HG03159 (cell line): Measurements from ENCODE around the gene HLTF.

Experiments used
- ATAC-seq: cut with Tn5 transposase; IDR thresholded peaks from one replicate; pipeline ENCODE4 v1.9.1; 2021; ENCODE audit warnings: mild to moderate bottlenecking, moderate library complexity; ENCODE audit not compliant: unreplicated experiment

Gene HLTF

DNA sequence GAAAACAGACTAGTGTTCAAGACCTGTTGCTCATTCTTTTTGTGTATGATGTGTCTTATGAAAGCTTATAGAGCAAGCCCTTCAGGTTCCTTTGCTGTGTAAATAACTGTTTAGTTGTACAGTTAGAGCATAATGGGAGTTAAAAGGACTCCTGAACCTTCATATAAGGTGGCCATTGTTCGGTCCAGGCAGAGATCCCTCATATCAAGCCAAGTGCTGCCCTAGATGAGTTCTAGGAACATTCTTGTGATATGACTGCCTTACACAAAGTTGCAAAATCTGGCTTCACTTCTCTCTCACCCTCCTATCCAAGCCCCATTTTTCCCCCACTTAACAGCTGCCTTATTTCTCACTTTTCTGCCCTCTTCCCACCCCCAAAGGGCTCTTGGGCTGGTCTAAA is 68.1 kb downstream of the HLTF start:
- ATAC-seq: no peak

DNA sequence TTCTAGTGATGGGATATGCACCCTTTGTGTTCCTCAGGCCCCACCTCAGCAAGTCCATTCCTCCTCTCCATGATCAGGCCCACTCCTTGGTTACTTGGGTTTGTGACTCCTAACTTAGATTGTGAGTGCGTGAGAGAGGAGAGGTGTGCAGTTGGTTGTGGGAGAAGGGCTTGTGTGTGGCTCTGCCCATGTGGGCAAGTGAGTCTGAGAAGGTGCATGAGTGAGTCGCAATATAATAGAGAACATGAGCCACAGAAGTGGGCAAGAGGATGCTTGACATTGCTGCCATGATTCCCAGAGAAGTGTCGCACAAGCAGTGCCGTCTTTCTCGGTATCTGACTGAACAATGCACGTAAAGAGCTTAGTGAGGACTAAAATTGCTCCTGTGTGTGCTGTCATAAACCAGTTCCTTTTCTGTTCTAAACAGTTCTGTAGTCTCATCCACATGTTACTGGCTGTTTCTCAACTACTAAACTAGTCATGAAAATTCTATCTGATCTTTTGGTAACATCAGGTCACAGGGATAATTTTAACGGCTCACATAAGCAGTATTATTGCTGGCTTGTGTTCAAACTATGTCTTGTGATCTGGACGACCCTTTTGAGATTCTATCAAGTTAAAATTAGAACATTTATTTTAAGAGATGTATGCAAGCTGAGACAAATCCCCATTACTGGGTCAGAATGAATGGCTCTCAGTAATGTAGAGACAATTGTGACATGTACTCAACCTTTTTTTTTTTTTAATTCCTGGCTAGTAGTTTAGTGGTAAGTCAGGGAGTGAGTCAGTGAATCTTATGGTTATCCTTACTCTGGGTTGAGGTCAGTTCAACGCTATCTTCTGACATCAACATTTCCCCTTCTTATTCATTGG is 69.4 kb downstream of the HLTF start:
- no peak for ATAC-seq

DNA sequence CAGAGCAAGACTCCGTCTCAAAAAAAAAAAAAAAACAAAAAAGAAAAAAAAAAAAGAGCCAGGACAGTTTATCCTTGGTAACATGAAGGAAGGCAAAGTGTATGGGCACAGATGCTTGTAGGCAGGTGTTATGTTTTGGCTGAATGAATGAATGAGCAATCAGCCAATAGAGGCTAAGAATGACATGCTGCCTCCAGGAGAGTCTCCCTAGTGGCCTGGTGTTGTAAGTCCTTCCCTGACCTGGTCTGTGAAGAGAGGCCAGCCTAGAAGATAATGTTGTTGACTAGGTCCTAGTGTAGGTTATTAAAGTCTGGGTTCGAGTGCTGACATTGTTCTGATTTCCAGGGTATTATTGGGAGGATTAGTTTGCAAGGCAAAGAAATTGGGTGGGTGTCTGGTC is 70.1 kb downstream of the HLTF start:
- no peak for ATAC-seq

DNA sequence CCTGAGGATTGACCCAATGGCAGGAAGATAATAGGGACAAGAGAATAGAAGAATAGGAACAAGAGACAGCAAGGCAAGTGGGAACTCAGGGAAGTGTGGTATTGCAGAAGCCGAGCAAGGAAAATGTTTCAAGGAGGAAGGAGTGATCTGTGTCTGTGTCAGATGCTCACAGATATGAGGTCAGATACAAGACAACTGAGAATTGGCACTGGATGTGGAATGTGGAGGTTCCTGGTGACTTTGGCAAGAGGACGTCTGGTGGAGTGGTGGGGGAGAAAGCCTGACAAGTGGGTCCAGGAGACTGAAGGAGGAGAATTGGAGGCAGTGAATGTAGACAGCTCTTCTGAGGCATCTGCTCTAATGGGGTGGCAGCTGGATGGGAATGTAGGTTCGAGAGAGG is 70.9 kb downstream of the HLTF start:
- no peak for ATAC-seq

DNA sequence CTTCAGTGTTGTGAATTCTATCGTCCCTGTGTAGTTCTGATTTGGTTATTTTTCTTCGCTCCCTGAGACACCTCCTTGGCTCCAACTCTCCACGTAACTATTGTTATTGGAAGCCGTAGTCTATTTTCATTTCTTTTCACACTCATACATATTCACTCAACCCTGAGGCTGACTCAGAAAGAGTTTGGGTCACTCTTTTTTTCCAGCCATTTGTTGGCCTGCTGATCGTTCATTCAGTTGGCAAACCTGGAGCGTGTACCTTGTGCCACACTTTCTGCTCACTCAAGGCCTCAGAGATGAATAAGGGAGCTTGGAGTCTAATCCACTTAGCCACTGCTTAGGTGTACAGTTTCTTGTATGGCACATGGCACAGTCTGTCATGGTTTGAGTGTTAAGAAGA is 72.6 kb downstream of the HLTF start:
- ATAC-seq: no peak

DNA sequence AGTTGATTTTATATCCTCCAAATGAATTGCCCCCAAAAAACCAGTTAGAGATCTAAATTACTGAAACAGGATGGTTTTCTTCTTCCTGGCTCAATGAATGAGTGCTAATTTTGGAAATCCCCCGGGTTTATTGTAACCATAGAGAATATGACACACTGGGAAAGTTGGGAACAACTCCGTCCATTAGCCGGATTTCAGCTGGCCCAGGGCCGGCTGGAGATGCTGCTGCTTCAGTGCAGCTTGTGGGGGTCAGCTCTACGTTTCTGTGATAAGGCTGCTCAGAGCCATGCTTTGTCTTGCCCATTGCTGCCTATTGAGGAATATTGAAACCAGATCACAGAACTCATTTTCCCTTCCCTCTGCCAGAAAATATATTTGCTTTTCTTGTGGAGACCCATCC is 74.7 kb downstream of the HLTF start:
- ATAC-seq: no peak

DNA sequence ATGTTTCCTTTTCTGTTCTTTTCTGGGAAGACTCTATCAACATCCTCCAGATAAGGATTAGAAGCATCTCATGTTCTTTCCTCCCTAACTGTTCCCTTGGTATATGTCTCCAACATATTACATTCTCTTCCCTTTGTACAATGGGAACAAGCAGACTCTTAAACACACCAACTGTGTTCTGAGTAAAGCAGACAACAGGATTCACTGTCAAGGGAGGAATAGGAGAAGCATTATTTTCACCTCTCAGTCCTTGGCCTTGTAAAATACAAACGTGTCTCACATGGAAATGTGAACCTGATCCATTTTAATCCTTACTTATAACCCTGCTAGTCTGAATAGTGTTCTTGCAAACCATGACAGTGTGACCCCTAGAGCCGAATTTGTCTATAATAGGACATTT is 75.4 kb downstream of the HLTF start:
- ATAC-seq: no peak

DNA sequence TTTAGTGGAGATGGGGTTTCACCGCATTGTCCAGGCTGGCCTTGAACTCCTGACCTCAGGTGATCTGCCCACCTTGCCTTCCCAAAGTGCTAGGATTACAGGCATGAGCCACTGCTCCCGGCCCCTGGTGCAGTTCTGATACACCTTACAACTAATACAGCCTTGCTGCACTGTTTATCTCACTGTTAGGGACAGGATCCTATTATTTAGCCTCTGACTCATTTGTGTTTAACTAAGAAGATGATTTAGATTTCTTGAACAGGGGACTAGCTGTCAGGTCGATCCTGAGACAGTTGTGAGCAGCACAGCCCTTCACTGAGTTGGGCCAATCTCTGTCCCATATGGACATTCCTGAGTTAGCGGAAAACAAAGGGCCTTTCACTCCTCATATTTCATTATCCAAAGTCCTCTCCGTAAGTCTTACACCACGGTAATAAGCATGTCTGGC is 75.8 kb downstream of the HLTF start:
- ATAC-seq: no peak

DNA sequence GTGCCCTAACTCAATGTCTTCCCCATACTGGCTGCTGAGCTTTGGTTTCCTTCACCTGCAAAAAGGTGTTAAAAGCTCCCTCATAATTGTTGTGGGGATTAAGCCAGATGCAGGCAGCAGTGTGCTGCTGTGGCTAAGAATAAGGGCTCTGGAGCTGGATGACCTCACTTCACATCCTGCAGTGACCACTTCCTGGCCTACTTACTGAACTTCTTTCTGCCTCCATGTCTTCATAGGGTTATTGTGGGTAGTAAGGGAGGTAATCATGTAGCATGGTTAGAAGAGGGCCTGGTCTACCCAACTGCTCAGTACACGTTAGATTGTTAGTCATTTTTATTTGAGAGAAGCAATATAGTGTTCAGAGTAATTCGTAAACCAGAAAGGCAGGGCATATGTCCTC is 76.6 kb downstream of the HLTF start:
- peak; percentile 88 for ATAC-seq

DNA sequence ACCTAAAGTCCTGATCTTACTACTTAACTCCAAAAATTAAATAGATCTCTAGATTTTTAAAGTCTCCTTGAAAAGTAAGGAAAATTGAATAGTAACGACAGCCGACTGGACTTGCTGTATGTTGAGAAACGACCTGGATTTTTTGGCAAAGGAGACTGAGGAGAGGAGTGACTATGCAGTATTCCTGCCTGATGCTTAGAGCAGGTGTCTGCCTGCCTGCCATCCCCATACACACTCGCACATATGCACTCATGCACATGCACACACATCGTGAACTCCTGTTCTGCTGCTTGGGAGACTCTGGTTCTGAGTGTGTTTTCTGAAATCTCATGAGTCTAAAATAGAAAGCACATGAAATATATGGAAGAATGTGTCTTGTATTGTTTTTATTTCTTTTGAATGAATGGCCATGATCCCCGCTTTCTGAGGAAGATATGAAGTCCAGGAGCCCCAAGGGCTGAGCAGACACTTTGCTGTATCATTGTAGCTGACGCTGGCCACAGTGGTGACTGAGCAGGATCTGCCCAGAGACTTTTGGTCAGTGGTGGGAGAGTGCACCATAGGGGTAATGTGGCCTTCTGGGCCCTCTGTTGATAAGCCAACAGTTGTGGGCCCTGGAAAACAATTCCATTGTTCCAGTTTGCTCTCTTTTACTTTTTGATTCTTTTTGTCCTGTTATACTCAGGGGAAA is 78.6 kb downstream of the HLTF start:
- no peak for ATAC-seq

DNA sequence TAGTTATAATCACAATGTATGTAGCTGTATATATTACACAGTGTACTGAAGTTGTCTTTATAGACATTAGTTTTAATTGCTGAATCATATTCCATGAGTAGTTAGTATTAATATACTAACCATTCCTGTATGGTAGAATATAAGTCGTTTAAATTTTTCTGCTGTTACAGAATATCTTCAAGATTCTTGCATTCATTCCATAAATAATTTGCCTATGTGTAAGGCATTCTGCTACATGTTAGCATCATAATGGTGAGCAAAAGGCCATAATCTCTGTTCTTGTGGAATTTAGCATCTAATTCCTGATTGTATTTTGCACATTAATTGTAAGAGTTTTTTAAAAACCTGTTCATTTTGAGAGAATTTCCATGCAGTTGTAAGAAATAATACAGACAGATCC is 80.9 kb downstream of the HLTF start:
- no peak for ATAC-seq

DNA sequence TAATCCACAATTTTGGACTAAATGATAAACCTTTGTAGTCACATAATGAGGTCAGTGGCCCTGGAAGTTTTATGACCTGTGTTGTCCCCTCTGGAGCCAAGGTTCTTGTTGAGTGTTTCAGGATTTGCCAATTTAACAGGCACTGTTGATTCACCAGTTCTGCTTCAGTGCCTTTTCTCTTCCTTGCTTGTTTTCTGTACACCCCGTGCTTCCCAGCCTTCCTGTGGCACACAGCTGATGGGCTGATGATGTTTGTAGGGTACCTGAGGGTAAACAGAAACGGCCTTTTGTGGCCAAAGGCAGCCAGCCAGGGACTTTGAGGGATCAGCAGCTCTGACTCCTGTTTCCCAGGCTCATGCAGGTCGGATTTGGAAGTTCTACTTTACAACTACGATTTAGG is 81.7 kb downstream of the HLTF start:
- ATAC-seq: no peak

DNA sequence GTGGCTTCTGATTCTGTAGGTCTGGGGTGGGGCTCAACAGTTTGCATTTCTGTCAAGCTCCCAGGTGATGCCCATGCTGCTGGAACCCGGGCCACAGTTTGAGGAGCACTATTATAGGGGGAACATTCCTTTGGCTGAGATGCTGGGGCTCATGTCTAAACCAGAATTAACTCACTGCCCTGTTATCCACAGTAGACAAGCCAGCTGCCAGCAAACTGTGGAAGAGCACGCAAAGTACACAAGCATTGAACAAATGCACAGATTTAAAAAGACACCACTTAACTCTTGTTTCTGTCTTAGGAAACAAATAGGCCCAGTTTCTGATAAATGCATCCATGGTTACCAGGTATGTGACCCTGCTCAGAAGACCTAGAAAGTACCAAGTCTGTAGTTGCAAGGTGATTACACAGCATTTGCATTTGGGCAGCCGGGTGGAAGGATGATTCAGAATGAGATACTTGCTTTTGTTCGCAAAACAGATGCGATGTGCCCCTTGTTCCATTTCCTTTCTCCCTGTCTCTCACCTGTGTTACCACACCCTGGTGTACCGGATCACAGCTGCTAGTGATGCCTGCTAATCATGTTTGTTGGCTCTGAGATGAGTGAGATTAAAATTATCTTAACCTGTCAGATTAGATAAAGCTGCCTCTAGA is 82.6 kb downstream of the HLTF start:
- peak; percentile 82 for ATAC-seq

DNA sequence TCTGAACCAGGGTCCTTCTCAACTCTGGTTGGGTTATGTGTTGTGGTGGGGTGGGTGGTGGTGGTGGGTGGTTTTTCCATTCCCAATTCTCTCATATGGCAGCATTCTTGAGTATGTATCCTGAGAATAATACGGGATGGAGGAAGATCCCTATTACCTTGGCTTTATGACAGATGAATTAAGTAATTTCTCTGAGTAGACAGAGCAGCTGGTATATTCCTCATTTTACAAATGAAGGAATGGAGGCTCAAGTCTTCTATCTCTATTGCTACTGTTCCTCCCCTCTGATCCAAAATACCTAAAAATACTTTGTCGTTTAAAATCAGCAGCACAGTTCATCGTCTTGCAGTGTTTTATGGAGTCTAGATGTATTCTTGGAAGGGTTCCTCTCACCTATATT is 84.6 kb downstream of the HLTF start:
- no peak for ATAC-seq

DNA sequence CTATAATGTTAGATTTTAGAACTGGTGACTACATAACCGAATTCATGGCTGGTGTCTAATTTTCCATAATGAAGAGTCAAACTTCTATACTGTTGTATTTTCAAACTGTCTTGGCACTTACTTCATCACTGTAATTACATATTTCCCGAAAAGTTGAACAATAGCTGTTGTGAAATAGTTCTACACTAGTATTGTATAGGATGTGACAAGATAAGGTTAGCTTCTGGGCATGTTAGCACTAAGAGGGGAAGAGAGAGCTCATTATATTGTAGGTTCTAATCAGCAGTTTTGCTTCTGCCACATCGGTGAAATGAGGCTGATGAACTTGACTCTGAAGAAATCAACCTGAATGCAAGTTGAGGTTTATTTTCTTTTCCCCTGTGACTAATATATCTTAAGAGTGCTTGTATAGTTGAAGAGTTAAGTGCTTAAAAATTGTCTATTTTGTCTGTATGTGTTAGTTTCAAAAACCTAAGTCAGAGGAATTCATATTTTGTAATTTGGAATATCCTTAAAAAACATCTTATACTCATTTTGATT is 86.1 kb downstream of the HLTF start:
- ATAC-seq: no peak

DNA sequence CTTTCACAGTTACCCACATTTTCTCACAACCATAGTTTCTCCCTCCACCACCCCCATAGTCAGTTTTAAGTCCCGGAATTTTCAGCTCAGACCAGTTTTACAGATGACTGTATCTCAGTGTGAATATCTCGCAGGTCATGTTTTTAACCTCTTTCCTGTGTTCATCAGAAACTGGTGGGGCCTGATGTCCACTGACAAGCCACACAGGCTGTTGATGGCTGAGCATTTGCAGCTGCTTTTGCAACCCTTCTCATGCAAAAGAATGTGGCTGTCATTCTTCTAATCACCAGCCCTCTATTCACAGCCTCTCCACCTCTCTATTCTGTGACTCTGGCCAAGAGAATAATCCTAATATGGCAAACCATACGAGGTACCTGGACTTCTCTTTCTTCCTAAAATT is 86.5 kb downstream of the HLTF start:
- ATAC-seq: no peak

DNA sequence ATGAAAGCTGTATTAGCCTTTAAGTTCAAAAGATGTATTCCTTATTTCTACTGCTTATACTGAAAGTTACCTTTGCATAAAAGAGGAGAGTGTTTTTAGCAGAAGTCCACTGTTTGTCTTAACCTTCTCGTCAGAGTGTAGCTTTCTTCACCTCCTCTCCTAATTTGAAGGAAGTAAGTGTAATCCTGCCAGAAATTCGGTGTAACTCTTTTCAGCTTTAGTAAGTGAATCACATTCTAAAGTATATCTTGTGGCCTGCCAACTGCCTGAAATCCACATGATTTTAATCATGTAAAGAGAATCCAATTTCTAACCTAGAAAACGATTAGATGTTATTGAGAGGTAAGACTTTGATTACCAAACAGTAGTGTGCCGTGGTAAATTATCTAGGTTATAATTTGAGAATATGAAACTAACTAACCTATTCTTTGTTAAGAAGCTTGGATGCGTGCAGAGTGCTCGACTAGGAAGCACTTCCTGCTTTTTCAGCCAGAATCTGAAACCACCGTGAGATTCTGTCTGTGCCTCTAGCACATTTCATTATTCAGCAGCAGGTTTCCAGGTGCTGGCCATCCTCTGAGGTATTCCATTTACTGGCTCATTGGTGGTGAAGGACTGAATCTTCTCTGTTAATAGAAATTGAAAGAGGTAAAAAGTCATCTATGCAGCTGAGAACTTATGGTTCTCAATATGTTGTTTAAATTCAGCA is 87.5 kb downstream of the HLTF start:
- ATAC-seq: peak; percentile 40

DNA sequence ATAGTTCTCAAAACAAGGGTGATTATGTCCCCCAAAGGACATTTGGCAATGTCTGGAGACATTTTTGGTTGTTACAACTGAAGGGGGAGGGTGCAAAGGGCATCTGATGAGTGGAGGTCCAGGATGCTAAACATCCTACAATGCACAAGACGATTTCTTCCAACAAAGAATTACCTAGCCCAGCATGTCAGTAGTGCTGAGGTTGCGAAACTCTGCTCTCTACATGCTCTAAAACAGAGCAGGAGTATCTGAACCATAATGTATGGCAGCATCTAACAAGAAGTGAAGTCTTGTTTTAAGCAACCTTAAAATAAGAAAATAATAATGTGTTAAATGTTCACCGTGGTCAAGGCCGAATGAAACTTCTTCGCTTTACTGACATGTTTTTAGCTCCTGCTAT is 88.0 kb downstream of the HLTF start:
- no peak for ATAC-seq

DNA sequence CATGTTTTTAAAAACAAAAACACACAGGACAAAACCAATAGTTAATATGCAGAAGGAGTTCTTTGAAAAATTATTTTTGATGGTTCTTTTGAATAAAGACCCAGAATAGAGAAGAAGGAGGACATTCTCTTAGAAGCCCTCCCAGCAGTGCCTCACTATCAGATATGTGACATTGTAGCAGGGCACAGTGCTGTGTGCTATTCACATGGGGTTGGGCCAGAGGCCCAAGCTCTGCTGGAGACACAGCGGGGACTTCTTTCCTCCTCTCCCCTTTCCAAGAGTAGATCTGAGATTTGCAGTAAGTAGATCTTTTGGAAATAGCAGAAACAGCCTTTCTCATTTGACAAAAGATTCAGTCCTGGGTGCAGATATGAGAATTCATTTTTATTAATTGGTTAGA is 88.7 kb downstream of the HLTF start:
- no peak for ATAC-seq

DNA sequence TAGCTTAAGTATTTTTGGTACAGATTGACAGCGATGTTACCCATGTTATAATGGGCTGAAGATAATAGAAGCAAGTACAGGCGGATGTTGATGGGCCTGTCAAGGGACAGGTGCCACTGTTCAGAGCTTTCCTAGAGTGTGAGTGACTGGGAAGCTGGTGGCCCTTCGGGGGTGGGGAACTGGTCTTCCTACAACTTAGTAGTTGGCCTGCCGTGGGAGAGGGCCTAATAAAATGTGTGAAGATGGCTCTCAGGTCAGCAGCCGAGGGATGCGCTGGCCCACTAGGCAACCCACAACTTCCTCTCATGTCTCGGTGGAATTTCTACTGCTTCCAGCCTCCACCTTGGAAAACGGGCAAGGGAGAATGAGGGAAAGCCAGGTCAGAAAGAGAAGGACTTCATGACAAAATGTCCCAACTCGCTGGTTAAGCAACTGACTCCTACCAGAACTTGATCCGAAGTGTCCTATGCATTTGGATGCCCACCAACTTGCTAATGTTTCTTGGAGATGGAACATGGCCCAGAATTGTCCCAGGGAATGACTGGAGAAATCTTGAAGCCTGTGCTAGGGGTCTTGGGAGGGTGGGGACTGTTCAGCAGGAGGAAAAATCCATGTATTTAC is 93.6 kb downstream of the HLTF start:
- no peak for ATAC-seq
